ENCODE data around the gene ZBTB20. TPM values are rescaled to one million over a fixed set of nuclear protein-coding genes. Genes with fewer than 3 reads are reported as not detected.
"Not testable (repeated sequence)": the region's sequence is repeated elsewhere in the genome, so short reads cannot be mapped to it uniquely, and the experiment has no call there.

ZBTB20 gene
- polyA plus RNA-seq, 12 donors = 1.6 to 20.0 (median 3.3) TPM

DNA sequence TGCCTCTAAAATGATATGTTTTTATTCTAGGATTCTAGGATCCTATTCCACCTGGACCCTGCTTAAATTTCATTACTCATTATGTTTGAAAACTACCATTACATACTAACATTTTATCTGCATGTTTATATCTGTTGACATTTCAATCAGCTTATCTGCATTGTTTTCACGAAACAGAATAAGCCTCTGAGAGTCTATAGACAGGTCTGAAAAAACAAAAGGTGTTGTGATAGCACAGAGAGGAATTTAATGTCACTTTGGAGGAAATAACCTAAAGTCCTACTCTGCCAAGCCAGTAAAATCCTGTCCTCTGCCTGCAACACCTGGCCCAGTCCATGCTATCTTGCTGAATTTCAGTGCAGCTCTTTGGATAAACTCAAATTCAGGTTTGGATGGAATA is 315.2 kb downstream of the ZBTB20 start:
- DNase-seq = no peak

DNA sequence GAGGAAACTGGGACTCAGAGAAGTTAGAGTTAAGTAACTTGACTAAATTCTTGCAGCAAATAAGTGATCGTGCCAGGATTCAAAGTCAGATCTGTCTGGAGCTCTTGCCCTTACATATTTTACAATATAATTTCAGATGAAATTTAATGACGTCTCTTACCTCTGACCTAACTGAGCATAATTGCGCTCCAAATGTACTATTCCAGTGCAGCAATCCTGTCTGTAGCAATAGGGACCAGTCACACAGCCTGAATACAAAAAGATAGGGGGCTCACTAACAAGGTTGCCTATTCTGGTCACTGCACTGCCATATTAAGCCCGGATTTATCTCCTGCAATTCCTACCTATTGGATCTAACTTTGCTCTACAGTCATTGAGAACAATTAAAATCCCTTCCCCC is 316.4 kb downstream of the ZBTB20 start:
- no peak for DNase-seq

DNA sequence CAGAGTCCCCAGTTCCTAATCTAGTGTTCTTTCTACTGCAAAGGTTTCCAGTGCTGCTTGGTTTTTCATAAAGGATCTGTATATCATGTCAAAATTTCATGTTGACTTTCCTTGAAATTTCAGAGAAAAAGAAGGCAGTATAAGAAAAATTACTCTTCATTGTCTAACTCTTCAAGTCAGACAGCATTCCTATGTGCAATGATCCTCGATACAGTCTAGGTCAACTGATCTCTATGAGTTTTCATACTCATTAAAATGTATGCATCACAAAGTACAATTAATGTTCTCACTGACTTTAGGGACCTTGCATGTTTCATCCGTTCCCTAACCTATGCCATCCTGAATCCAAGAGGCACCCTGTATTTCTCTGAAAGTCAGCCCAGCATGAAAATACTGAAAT is 317.3 kb downstream of the ZBTB20 start:
- no peak for DNase-seq

DNA sequence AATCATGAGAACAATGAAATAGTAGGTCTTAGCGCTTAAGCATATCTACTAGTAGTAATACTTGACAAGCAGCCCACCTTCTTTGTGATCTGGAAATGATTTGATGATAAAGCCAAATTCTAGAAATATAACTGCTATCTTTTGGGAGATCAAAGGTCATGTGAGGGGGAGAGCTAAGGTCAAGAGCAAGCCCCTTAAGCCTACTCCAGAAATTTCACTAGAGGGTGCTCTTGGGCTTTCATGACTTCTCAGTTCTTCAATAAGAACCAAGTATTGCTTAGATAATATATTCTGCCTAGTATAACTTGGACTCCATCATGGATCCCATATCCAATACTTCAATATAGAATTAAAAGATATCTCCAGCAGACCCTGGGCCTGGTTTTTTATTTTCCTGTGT is 319.6 kb downstream of the ZBTB20 start:
- no peak for DNase-seq

DNA sequence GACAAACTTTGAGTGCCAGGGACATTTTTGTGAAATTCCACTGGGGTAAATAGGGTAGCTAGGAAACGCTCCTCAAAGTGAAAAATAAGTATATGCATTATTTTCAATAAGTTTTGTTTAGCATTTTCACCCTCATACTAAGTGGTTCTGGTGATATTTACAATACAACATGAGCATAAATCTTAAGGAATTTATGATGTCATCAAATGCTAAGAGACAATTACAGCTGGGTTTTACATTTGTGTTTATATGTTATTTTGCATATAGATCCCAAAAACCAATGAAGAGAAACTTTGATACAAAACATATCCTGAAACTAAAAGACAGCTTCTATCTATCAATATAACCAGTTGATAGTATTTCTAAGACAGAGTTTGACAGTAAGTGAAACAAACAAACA is 323.1 kb downstream of the ZBTB20 start:
- no peak for DNase-seq

DNA sequence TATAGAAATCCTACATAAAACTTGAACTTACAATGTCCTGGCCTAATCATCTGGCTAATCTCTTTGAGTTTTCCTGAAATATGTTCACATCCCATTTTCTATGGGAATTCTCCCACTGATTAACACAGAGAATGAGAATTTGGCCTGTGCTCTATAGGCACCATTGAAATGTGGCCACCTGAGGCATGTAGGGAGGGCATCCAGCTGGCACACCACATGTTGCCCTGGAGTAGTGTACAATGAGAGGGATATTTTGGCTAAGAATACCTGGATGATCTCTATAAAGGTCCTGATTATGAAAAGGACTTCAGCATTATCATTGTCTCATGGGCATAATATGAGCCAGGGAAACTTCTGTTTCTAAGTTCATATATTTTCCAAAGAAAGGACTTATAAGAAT is 324.0 kb downstream of the ZBTB20 start:
- DNase-seq = no peak

DNA sequence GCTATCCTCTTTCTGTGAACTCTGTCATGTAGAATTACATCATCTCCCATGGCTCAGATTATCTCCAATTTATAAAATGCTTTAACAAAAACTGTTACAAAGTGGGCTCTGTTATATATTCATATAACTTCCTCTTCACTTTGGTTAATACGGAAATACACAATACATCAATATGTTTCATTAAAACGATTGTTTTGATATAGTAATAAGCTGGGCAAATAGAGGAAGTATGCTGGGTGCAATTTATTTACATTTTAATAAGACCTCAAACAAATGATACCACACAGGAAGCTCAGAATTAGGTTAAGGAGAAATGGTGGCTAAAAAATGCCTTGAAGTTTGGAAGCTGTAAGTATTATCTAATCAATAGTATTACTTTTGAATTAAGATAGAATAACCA is 331.0 kb downstream of the ZBTB20 start:
- no peak for DNase-seq

DNA sequence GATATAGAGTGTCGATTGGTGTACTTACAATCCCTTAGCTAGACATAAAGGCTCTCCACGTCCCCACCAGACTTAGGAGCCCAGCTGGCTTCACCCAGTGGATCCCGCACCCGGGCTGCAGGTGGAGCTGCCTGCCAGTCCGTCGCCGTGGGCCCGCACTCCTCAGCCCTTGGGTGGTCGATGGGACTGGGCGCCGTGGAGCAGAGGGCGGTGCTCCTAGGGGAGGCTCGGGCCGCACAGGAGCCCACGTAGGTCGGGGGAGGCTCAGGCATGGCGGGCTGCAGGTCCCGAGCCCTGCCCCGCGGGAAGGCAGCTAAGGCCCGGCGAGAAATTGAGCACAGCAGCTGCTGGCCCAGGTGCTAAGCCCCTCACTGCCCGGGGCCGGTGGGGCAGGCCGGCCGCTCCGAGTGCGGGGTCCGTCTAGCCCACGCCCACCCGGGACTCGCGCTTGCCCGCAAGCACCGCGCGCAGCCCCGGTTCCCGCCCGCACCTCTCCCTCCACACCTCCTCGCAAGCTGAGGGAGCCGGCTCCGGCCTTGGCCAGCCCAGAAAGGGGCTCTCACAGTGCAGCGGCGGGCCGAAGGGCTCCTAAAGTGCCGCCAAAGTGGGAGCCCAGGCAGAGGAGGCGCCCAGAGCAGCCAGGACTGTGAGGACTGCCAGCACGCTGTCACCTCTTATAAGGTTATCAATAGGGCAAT is 334.4 kb downstream of the ZBTB20 start:
- not testable (repeated sequence) for DNase-seq

DNA sequence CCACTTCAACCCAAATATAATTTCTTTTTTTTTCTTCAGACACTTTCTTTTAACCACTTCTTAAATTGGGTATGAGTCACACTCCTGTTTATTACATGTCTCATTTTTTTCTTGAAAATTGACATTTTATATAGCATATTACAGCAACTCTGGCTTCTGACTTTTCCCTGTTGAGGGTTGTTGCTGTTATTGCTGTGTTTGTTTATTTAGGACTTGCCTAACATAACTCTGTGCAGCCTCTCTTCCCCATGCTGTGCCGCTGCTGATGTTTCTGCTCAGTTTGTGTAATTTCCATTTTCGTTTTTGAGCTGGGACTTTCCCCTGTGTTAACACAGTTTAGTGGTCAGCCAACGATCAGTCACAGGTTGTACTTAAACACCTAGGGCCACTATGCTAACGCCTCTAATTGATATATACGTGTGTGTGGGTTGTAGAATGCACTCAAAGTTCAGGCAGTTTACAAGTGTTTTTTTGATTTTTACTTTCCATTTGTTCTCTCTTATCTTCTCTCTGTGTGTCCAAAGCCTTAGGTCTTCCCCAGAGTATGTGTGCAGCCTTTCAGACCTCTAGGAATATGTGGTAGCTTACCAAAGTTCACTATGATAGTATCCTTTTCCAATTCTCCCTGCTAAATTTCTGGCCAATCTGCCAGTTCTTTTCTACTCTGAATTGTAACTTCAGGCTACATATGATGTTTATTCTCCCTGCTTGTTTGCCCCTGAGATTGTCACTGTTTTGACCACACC is 337.2 kb downstream of the ZBTB20 start:
- no peak for DNase-seq

DNA sequence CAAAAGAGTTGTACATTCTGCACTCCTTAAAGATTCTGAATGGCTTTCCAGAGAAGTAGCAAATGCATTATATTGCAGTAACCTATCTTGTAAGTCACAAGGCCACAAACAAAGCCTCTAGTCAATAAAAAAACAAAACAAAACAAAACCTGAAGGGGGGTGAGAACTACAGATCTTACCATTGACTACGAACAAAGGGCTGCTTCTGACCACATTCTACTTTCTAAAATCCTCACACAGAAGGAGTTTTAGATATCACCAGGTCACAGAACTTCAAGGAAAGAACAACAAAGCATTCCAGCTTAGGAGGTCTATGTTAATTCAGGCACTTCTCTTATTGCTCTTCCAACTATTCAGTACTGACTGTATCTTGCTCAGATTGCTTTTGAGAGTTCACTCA is 343.0 kb downstream of the ZBTB20 start:
- DNase-seq = no peak

DNA sequence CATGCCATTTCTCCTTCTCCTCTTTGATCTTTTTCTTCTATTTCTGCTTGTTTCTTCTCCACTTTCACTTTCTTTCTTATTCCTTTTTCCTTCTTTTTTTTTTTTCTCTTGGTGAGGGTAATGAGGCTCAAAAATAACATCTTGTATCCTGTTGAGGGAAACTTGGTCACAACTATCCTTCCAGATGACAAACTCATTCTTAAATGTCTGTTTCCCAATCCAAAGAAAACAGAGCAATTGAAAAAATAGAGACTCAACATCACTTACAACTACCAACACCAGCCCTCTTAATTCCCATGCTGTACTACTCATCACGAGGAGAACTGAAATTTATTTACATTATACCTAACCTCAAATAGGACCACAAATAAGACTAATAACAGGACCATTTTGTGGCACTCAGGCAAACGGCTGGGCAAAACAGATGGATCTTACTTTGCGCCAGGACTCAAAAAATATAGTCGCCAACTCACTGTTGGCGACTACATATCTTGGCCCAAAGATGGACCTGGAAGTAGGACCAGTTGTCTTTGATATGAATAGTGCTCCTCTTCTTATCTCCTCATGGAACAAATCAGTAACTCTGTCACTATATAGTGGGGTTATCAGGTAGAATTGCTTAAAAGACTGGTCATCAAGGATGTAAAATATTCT is 343.9 kb downstream of the ZBTB20 start:
- no peak for DNase-seq

DNA sequence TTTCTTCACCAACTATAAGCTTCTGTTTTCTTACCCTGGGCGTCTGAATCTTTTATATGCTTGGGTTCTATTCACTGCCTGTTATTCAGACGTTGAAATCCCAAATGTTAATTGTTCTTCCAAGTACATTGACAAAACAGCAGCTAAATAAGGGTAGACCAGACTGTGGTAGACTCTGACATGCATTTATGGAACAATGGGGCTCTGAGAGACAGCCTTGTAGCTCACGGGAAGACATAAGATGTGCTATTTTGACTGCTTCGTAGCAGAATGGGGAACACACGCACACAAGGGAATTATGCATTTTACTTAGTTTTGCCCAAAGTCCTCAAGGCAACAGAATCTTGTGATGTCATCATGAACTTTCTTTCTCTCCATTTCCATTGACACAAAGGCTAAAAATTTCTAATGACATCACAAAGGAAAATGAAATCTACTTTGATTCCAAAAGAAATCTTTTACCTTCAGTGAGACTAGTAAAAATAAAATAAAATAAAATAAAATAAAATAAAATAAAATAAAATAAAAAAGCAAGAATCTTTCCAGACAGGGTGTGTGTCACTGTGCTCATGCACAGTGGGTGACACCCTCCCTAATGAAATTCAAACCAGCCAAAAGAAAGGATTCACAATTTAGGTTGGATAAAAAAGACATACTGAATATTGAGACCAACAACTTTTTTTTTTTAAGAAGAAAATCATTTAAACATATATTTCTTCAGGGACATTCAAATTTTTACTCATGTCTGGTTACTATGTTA is 346.6 kb downstream of the ZBTB20 start:
- no peak for DNase-seq

DNA sequence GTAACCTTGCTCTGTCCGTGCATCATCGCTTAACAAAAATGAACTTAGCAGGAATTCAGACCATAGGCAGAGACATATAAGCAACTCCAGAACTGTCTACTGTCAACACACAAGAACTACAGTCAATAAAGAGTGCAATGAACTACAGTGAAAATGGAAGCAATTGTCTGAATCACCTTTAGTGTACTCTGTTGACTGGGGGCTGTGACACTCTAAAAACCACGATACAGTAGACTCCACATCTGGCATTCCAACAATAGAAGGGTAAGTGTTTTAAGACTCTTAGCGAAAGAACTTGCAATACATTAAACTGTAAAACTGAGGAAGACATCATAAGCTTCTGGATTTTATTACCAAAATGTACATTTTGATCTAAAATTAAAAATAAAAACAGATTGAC is 347.3 kb downstream of the ZBTB20 start:
- DNase-seq = no peak

DNA sequence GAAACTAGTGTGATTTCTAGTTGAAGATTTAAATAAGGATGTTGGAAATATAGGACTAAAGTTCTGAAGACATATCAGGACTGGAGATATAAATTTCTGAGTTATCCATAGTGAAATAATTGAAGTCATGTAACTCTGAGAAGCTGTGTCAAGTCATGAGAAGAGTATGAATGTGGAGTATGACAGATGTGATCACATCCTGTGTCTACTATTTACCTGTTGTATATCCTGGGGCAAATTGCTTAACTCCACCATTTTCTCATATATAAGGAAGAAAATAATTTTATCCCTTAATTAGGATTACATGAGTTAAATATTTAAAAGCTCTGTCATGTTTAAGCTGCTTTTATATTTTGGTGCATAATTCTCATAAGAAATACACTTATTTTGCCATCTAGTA is 350.3 kb downstream of the ZBTB20 start:
- no peak for DNase-seq

DNA sequence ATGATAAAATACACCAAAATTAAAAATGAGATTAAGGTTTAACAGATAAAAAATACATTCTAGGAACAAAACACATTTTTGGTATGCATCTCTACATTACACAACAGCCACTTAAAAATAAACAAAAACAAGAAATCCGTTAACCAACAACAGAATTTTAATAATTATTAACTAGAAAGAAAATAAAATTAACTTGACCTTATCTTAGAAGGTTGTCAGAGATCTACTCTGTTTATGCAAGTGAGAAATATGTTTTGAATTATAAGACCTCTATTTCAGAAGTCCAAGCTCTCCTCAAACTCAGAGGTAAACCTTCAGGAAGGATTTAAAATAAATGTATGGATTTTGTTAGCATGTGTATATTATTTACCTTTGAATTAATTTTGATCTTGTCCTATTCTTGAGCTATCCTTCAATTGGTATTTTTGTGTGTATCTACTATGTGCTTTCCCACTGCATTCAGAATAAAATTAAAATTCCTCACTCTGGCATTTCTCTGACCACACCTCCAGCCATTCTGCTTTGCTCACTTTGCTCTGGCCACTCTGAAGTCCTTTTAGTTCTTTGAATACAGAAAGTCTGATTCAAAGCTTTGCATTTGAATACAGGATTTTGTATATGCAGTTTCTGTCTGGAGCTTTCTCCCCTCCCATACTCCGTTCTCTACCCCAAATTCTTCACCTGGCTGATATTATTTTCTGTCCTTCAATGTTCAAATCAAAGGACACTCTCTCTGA is 352.0 kb downstream of the ZBTB20 start:
- no peak for DNase-seq

DNA sequence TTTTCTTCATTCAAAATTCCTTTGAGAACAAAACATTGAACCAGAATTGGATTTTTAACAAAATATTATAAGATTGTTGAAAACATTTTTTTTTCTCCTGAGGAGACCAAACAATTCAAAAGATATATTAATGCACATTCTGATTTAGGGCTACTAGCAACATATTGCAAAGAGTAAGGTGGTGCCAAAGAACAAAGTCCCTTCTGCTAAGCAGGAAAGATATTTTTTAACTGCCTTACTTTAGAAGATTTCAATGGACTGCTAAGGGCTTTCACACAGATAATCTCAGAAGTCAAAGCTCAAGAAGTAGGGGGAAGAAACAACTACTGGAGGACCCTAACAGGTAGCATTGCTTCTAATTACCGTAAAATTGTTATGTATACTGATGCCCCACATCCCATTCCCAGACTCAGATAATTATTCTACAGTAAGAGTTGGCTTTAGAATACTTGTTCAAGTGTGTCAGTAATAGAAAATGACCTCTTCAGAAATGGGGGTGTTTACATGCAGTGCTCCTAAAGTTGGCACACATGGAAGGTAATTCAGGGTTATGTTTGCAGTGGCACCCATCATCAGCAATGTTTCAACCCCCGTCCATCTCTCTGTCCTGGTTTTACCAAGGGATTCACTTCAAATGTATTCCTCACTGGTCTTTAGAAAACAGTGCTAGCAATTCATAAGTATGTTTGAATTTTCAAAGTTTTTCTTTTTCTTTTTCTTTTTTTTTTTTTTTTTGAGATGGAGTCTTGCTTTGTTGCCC is 354.7 kb downstream of the ZBTB20 start:
- no peak for DNase-seq

DNA sequence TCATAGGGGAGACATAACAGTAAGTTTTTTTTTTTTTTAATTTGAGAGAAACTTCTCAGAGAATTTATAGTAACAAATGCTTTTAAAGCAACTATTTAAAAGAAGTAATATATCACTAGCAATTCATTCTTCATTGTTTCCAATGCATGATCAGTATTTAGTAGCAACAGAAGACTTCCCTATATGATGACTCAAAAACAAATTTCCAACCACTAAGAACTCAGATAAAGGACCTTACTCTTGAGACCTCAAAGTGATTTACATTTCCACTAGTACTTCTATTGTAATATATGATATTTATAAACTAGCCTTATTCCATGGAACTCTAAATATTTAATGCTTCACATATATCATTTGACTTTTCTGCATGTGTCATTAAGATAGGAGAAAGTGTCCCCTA is 356.3 kb downstream of the ZBTB20 start:
- DNase-seq = no peak

DNA sequence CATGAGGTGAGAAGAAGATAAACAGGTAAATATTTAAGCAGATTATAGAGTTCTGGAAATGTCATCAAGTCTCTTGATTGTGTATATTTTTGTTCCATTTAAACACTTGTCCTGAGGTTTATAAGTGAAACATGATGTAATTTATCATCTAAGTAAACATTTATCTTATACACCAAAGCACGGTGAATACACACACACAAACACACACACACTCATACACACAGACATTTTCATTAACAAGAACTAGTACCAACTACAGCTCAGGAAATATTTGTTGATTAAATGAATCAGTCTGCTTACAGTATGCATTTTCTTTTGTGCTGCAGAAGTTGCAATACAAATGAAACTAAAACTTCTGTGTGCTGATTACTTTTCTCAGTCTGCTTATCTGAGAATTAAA is 357.3 kb downstream of the ZBTB20 start:
- no peak for DNase-seq

DNA sequence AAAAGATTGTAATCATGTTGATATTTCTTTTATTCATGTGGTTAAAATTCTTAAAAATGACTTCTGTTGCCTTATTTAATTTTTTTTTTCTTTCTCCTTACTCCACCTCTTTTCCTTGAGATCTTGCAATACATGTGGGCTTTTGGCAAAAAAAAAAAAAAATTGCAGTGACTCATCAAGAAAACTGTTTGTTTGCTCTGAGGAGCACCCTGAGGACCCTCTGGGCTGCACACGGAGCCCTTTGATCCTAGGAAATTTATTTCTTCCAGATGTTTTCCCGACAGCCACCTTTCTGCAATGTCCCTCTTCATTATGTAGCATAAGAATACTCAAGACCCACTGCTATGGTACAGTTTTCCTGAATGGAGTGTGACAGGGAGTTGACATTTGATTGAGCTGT is 371.7 kb downstream of the ZBTB20 start:
- no peak for DNase-seq

DNA sequence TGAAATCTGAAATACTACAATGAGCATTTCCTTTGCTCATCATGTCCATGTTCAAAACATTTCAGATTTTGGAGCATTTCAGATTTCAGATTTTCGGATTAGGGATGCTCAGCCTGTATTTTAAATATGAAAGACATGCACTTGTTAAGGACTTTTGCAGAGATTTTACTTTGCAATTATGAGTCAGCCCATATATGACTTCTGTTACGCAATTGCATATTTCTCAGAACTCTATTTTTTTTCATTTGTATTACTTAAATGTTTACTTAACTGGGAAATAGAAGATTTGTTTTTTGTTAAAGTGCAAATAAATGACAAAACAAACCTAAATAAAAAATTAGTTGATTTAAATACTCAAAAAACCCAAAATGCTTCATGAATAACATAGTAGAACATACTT is 376.2 kb downstream of the ZBTB20 start:
- DNase-seq = no peak

DNA sequence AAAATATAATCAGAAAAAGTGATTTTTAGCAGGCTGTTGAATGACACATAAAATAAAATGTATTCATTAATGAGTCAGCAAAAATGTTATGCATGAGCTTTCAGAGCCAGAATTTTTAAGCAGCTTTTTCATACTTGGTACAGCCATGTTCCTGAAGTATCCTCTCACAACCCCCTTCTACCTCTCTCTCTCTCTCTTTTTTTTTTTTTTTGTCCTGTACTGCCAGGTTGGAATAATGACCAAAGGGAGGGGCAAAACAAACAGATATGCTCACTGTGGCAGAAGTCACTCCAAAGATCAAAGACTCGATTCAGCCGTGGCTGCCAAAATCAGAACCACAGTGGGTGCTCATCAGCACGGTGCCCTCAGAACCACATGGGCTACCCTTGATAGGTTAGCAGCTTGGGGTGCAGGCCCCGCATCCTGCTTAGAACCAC is 383.0 kb downstream of the ZBTB20 start:
- no peak for DNase-seq

Measured in muscle of arm (tissue), 12 donors.